HG03025 (cell line): ENCODE results near the gene HAPLN2.
"Not testable (repeated sequence)": the region's sequence is repeated elsewhere in the genome, so short reads cannot be mapped to it uniquely, and the experiment has no call there.

Source experiments
- ATAC-seq: cut with Tn5 transposase; IDR thresholded peaks from one replicate; pipeline ENCODE4 v1.9.1; 2021; ENCODE audit warnings: mild to moderate bottlenecking, moderate library complexity; ENCODE audit not compliant: unreplicated experiment, low FRiP score

The HAPLN2 gene

DNA sequence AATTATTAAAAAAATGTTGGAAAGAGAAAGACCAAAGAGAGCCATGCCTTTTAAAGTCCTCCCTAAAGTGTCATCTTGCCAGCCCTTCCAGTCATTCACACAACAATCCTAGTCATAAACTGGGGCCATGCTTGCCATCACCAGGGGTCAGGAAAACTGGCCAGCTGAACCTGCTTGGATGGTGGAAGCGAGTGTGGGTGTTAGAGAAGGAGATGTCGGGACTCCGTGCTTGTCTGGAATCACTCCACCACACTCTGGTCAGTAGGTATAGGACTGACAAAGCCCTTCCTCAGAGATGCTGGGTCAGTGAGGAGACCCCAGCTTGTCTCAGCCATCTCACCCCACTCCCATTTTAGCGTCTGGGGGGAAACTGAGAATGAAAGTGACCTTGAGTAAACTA lies 3.3 kb upstream of the HAPLN2 start:
- ATAC-seq: no peak

GRCh38 chr1:156616463-156616862 lies 2.8 kb upstream of the HAPLN2 start:
- ATAC-seq: no peak

- ATAC-seq: no peak
Observed at GRCh38 chr1:156619582-156619955, 354 bp downstream of the HAPLN2 start.

GRCh38 chr1:156622581-156623297 lies 3.5 kb downstream of the HAPLN2 start:
- ATAC-seq: no peak

- ATAC-seq: no peak
Observed at GRCh38 chr1:156623946-156624813, 5.0 kb downstream of the HAPLN2 start.

DNA sequence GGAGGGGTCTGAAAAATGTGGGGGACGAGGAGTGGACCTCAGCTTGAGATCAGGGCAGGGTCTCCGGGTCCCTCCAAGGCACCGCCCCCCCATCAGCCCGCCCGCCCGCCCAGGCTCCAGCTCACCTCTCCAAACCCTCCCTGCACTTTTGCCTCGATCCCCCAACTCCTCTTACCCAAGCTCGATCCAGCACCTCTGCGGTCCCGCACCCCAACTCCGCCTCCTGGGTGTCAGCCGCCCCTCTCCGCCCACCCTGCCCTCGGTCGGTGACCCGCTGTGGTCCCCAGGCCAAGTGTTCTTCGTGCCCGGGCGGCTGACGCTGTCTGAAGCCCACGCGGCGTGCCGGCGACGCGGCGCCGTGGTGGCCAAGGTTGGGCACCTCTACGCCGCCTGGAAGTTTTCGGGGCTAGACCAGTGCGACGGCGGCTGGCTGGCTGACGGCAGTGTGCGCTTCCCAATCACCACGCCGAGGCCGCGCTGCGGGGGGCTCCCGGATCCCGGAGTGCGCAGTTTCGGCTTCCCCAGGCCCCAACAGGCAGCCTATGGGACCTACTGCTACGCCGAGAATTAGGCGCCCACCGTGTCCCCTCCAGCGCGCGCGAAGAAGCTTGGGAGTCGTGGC lies 5.7 kb downstream of the HAPLN2 start:
- ATAC-seq: no peak

GRCh38 chr1:156625436-156626078 lies 6.3 kb downstream of the HAPLN2 start:
- ATAC-seq: no peak

DNA sequence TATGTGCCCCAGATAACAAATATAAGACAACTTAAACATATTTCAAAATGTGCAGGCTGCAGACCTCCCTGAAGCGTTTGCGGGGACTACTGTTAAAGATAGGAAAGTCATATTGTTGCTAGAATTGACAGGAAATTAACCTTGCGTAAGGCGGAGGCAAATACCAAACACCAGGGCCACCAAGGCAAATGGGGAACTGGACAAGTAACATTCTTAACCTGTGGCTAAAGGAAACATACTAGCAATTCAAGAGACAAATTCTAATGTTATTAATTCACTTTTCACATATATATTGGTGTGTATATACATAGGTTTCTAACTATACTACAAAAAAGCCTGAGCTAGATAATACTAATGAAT lies 6.8 kb downstream of the HAPLN2 start:
- ATAC-seq: no peak

GRCh38 chr1:156627313-156627880 lies 8.2 kb downstream of the HAPLN2 start:
- no peak for ATAC-seq

- no peak for ATAC-seq
Observed at GRCh38 chr1:156629823-156630449, 10.7 kb downstream of the HAPLN2 start.

- not testable (repeated sequence) for ATAC-seq
Observed at GRCh38 chr1:156631152-156631551, 11.9 kb downstream of the HAPLN2 start.

DNA sequence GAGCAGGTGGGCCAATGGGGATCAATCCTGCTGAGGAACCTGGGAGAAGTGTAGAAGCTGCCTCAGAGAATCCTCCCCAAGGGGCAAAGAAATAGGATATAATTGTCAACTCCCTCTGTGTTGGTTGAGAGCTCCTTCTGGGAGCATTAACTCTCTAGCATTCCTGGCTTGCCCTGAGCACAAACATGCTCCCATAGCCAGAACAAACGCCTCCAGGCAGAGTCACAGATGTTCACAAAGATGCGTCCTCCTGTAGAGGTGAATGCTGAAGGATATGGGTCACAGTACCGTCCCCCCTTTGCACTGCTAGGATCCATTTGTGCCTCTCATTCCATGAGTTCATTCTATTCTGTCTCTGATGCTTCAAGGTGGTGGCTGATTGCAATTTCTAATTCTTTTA lies 13.1 kb downstream of the HAPLN2 start:
- ATAC-seq: no peak

GRCh38 chr1:156638189-156638985 lies 19.2 kb downstream of the HAPLN2 start:
- no peak for ATAC-seq

DNA sequence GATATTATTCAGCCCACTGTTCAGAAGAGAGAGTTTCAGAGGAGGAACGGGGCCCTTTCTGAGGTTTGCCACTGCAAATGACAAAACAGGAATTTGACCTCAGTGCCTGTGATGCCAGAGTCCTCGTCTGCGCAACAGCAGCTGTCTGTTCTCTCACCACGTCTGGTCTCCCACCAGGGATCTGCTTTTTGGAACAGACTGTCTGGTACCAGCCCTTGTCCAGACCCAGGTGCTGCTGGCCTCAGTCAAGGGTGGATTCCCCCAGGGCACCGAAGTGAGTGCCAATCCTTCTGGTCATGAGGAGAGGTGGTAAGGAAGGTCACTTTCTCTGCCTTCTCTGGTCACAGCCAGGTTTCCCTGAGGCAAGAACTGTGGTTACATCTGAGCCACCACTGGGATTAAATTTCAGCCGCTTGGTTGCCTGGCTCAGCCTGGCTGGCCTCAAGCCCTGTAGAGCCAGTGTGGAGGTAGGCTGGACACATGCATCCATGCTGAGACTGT lies 20.4 kb downstream of the HAPLN2 start:
- no peak for ATAC-seq

- ATAC-seq: no peak
Observed at GRCh38 chr1:156640842-156641706, 21.9 kb downstream of the HAPLN2 start.

- ATAC-seq: no peak
Observed at GRCh38 chr1:156641761-156642264, 22.6 kb downstream of the HAPLN2 start, which contains the start of gene BCAN. BCAN (plus strand) TSS chr1:156642117; CDS start chr1:156646055, 3,938 bp downstream.

GRCh38 chr1:156642265-156643048 lies 23.2 kb downstream of the HAPLN2 start:
- ATAC-seq: no peak
